CD4-positive, alpha-beta T cell treated with Interleukin-6 for 4 hours (primary cell): ENCODE results near the gene YTHDF1.
"Not testable (repeated sequence)": the region's sequence is repeated elsewhere in the genome, so short reads cannot be mapped to it uniquely, and the experiment has no call there.

ENCODE experiments used
- DNase-seq: peaks from one replicate; pipeline ENCODE4 v3.0.0-alpha.2; 2020; ENCODE audit warnings: mixed read lengths

Gene YTHDF1

GRCh38 chr20:63167918-63168520 is 47.9 kb downstream of the YTHDF1 start:
- DNase-seq, result no peak

- no peak for DNase-seq
These were observed 48.7 kb downstream of the YTHDF1 start for GRCh38 chr20:63167026-63167917.

- DNase-seq, result no peak
These were observed 49.5 kb downstream of the YTHDF1 start for GRCh38 chr20:63166193-63167020.

- no peak for DNase-seq
These were observed 50.4 kb downstream of the YTHDF1 start for GRCh38 chr20:63165356-63166192.

GRCh38 chr20:63164484-63165355 is 51.2 kb downstream of the YTHDF1 start:
- DNase-seq, result no peak

GRCh38 chr20:63163596-63164483 is 52.1 kb downstream of the YTHDF1 start:
- no peak for DNase-seq

- no peak for DNase-seq
These were observed 52.8 kb downstream of the YTHDF1 start for GRCh38 chr20:63163171-63163570.

GRCh38 chr20:63162206-63162795 is 53.6 kb downstream of the YTHDF1 start:
- DNase-seq, result no peak

- no peak for DNase-seq
These were observed 54.7 kb downstream of the YTHDF1 start for GRCh38 chr20:63161176-63161651.

GRCh38 chr20:63160641-63161175 is 55.2 kb downstream of the YTHDF1 start:
- no peak for DNase-seq

GRCh38 chr20:63159826-63160640 is 55.9 kb downstream of the YTHDF1 start:
- DNase-seq, result no peak

GRCh38 chr20:63159251-63159650 is 56.7 kb downstream of the YTHDF1 start:
- DNase-seq, result not testable (repeated sequence)

- no peak for DNase-seq
These were observed 57.1 kb downstream of the YTHDF1 start for GRCh38 chr20:63158845-63159244.

- DNase-seq, result no peak
These were observed 57.6 kb downstream of the YTHDF1 start for GRCh38 chr20:63158352-63158751.

- DNase-seq, result not testable (repeated sequence)
These were observed 58.5 kb downstream of the YTHDF1 start for GRCh38 chr20:63157431-63157830.

GRCh38 chr20:63156221-63156671 is 59.7 kb downstream of the YTHDF1 start:
- no peak for DNase-seq

GRCh38 chr20:63155266-63156165 is 60.4 kb downstream of the YTHDF1 start:
- no peak for DNase-seq
